HepG2 (cell line): Measurements from ENCODE around the gene COQ5. TPM values are rescaled to one million over a fixed set of nuclear protein-coding genes. Genes with fewer than 3 reads are reported as not detected.

ENCODE experiments used
- ATAC-seq: fragments of 200-7000 bp; cut with Tn5 transposase; 3 replicates; pipeline ENCODE4 v1.9.1; 2020; ENCODE audit warnings: mild to moderate bottlenecking, moderate library complexity
- BruUV-seq: library from RNA; stranded (reverse); fragments of 400-500 nt; replicated peaks from 2 replicates; lab custom pipeline; 2021; lab: Mats Ljungman, UMichigan
- CTCF ChIA-PET: fragments of 300-600 bp; formaldehyde crosslinking; extraction: SDS; loops from one replicate; lab custom pipeline; 2021; ENCODE audit warnings: low total read pairs, inconsistent platforms, low intra/inter-chr PET ratio; lab: Yijun Ruan, JAX
- POLR2A ChIA-PET: fragments of 350-600 bp; sonication (Branson Sonifier 250); formaldehyde crosslinking; loops from one replicate; lab custom pipeline; 2020; ENCODE audit warnings: antibody characterized with exemption, inconsistent platforms; lab: Yijun Ruan, JAX
- DNase-seq: peaks from one replicate; pipeline ENCODE4 v3.0.0-alpha.2; 2015; ENCODE audit warnings: low spot score
- FAIRE-seq: peaks from 3 replicates; lab custom pipeline; 2011; peaks lifted over from hg19 to GRCh38; lab: Jason Lieb, UNC
- H2AFZ ChIP-seq: one replicate; pipeline ENCODE4 v1.6.1; 2011; ENCODE audit warnings: low read length, inconsistent platforms
- H3K27ac ChIP-seq: fragments of 300-600 bp; 3 replicates; pipeline ENCODE4 v1.8.0; 2011; ENCODE audit warnings: mixed run types, mild to moderate bottlenecking, mixed read lengths, low read length, inconsistent platforms; ENCODE audit not compliant: insufficient read depth; ENCODE audit errors: extremely low read length
- H3K27me3 ChIP-seq, 2 experiments: fragments of 200-600 bp in 1 of 2; 2 replicates in 1 of 2; 3 replicates in 1 of 2; pipeline versions ENCODE4 v1.6.0 to v1.8.0; 2011; ENCODE audit warnings: low read length in 2 of 2, mild to moderate bottlenecking in 2 of 2, moderate library complexity in 2 of 2, inconsistent platforms in 1 of 2; ENCODE audit not compliant: insufficient read depth in 2 of 2, control insufficient read depth in 1 of 2
- H3K36me3 ChIP-seq, 2 experiments: fragments of 200-600 bp in 1 of 2; replicated peaks in 1 of 2; 2 replicates in 1 of 2; 3 replicates in 1 of 2; pipeline versions ENCODE4 v1.5.1 to v1.8.0; 2011; ENCODE audit warnings: low read length in 2 of 2, inconsistent platforms in 1 of 2; ENCODE audit not compliant: insufficient read depth in 2 of 2, control insufficient read depth in 1 of 2
- H3K4me1 ChIP-seq: 2 replicates; pipeline ENCODE4 v1.5.1; 2012; ENCODE audit warnings: low read length, inconsistent platforms; ENCODE audit not compliant: insufficient read depth
- H3K4me2 ChIP-seq: 2 replicates; pipeline ENCODE4 v1.6.0; 2011; ENCODE audit warnings: low read depth, low read length, inconsistent platforms
- H3K4me3 ChIP-seq, 3 experiments: fragments of 200-600 bp in 1 of 3; sonication (generic), shearing (Covaris generic) in 1 of 3; replicated peaks in 1 of 3; 2 replicates each; pipeline ENCODE4 v1.5.1; 2011 to 2016; ENCODE audit warnings: low read length in 3 of 3, inconsistent platforms in 2 of 3, low read depth in 2 of 3, mild to moderate bottlenecking in 2 of 3, control low read depth in 1 of 3, mixed read lengths in 1 of 3; ENCODE audit not compliant: insufficient read depth in 1 of 3
- H3K79me2 ChIP-seq: one replicate; pipeline ENCODE4 v1.6.1; 2011; ENCODE audit warnings: low read length, inconsistent platforms; ENCODE audit not compliant: insufficient read depth
- H3K9ac ChIP-seq: 2 replicates; pipeline ENCODE4 v1.6.0; 2011; ENCODE audit warnings: mild to moderate bottlenecking, low read depth, low read length, inconsistent platforms; ENCODE audit not compliant: insufficient read depth
- H3K9me3 ChIP-seq: 2 replicates; pipeline ENCODE4 v1.5.1; 2012; ENCODE audit warnings: mild to moderate bottlenecking, low read length
- H4K20me1 ChIP-seq: 2 replicates; pipeline ENCODE4 v1.6.0; 2011; ENCODE audit warnings: inconsistent platforms, mild to moderate bottlenecking, low read length, moderate library complexity; ENCODE audit not compliant: insufficient read depth
- ARID4A ChIP-seq: sonication (generic); formaldehyde crosslinking; IDR thresholded peaks from 2 replicates; pipeline ENCODE4 v1.5.0; 2020; ENCODE audit warnings: mild to moderate bottlenecking, missing genetic modification reagents, borderline replicate concordance
- ARNTL ChIP-seq: sonication (generic); formaldehyde crosslinking; IDR thresholded peaks from 2 replicates; pipeline ENCODE4 v1.4.0; 2020; ENCODE audit warnings: mild to moderate bottlenecking, missing genetic modification reagents
- BRCA1 ChIP-seq: sonication (generic); formaldehyde crosslinking; IDR thresholded peaks from 2 replicates; pipeline ENCODE4 v1.4.0; 2020; ENCODE audit warnings: missing genetic modification reagents
- IKZF5 ChIP-seq: IDR thresholded peaks from 2 replicates; pipeline ENCODE4 v1.6.1; 2018; ENCODE audit warnings: missing genetic modification reagents, mild to moderate bottlenecking, missing compliant biosample characterization
- ISX ChIP-seq: sonication (generic); formaldehyde crosslinking; conservative IDR thresholded peaks from 2 replicates; pipeline ENCODE4 v1.5.0; 2020; ENCODE audit warnings: missing genetic modification reagents
- KLF12 ChIP-seq: sonication (generic); formaldehyde crosslinking; IDR thresholded peaks from 2 replicates; pipeline ENCODE4 v1.4.0; 2020; ENCODE audit warnings: missing genetic modification reagents, borderline replicate concordance
- MAFK ChIP-seq, 2 experiments: IDR thresholded peaks in 1 of 2; conservative IDR thresholded peaks in 1 of 2; 2 replicates each; pipeline ENCODE4 v1.6.1; 2011; ENCODE audit warnings: improper control_type of control experiment in 2 of 2, low read length in 2 of 2
- MED8 ChIP-seq: sonication (generic); formaldehyde crosslinking; IDR thresholded peaks from 2 replicates; pipeline ENCODE4 v1.8.1; 2023; ENCODE audit warnings: mild to moderate bottlenecking, missing genetic modification reagents; ENCODE audit not compliant: insufficient replicate concordance
- MTA1 ChIP-seq: sonication (generic); formaldehyde crosslinking; IDR thresholded peaks from 2 replicates; pipeline ENCODE4 v1.4.0; 2020; ENCODE audit warnings: missing genetic modification reagents, mild to moderate bottlenecking, borderline replicate concordance
- MYNN ChIP-seq: sonication (generic); formaldehyde crosslinking; IDR thresholded peaks from 2 replicates; pipeline ENCODE4 v1.4.0; 2020; ENCODE audit warnings: mild to moderate bottlenecking, low read depth, missing genetic modification reagents
- PLRG1 ChIP-seq: fragments of 450-650 bp; conservative IDR thresholded peaks from 2 replicates; pipeline ENCODE4 v1.6.1; 2016
- POGZ ChIP-seq: sonication (generic); formaldehyde crosslinking; IDR thresholded peaks from 2 replicates; pipeline ENCODE4 v1.4.0; 2020; ENCODE audit warnings: mild to moderate bottlenecking, missing genetic modification reagents
- SAP130 ChIP-seq: IDR thresholded peaks from 2 replicates; pipeline ENCODE4 v1.6.1; 2016; ENCODE audit warnings: low read depth
- SIX1 ChIP-seq: sonication (generic); formaldehyde crosslinking; IDR thresholded peaks from 2 replicates; pipeline ENCODE4 v1.4.0; 2020; ENCODE audit warnings: missing genetic modification reagents, borderline replicate concordance
- TEF ChIP-seq: sonication (generic); formaldehyde crosslinking; IDR thresholded peaks from 2 replicates; pipeline ENCODE4 v1.5.0; 2020; ENCODE audit warnings: missing genetic modification reagents
- TGIF2 ChIP-seq: IDR thresholded peaks from 2 replicates; pipeline ENCODE4 v1.6.1; 2016; ENCODE audit warnings: control low read depth, missing compliant biosample characterization
- THAP11 ChIP-seq: IDR thresholded peaks from 2 replicates; pipeline ENCODE4 v1.6.1; 2016; ENCODE audit warnings: missing biosample characterization, missing genetic modification reagents
- ZFAT ChIP-seq: sonication (generic); formaldehyde crosslinking; conservative IDR thresholded peaks from 2 replicates; pipeline ENCODE4 v1.8.1; 2023; ENCODE audit warnings: missing genetic modification reagents, inconsistent platforms
- ZNF713 ChIP-seq: sonication (generic); formaldehyde crosslinking; IDR thresholded peaks from 2 replicates; pipeline ENCODE4 v1.4.0; 2020; ENCODE audit warnings: mild to moderate bottlenecking, missing genetic modification reagents
- ZNF724P ChIP-seq: sonication (generic); formaldehyde crosslinking; IDR thresholded peaks from 2 replicates; pipeline ENCODE4 v1.8.0; 2022; ENCODE audit warnings: missing genetic modification reagents, borderline replicate concordance
- WGBS: methylation state at CpG from one replicate; pipeline ENCODE4 v1.1.6; 2017; ENCODE audit warnings: low lambda C conversion rate; 5-methylcytosine and 5-hydroxymethylcytosine counted together
- in situ Hi-C: cut with HindIII; loops from 2 replicates; pipeline ENCODE4 v1.10.0; 2017; ENCODE audit warnings: low pct_unique_long_range_greater_than_20kb; ENCODE audit not compliant: extremely low pct_ligation_motif_present
- intact Hi-C: fragments of 100-400 bp; cut with micrococcal nuclease; formaldehyde crosslinking; loops from one replicate; pipeline ENCODE4 v1.10.0; 2022; ENCODE audit not compliant: unreplicated experiment
- polyA plus RNA-seq, 8 experiments: library from polyadenylated mRNA; depleted of rRNA in 3 of 8; stranded (reverse) in 7 of 8; unstranded in 1 of 8; fragments of >200 nt; fragmentation: Illumina TruSeq in 4 of 8; extraction: Trizol in 4 of 8; gene quantifications; 2 replicates each; pipeline versions ENCODE4 v1.2.1 to v1.2.3, GENCODE V29; 2011 to 2016; ENCODE audit warnings: low read depth in 4 of 8, missing spikeins in 1 of 8, mixed read lengths in 1 of 8; ENCODE audit not compliant: insufficient read depth in 1 of 8
- total RNA-seq, 5 experiments: library from RNA; depleted of rRNA; stranded (reverse); fragments of >200 nt; fragmentation: Illumina TruSeq; extraction: Trizol; gene quantifications; 2 replicates each; pipeline ENCODE4 v1.2.3, GENCODE V29; 2016; ENCODE audit warnings: low read depth in 1 of 5

Gene COQ5
- total and polyA plus RNA-seq, 2 of the 13 experiments (the other 11 are each of a cell fraction or from before 2014, with no cell fraction given): 36.4 to 41.5 TPM

GRCh38 chr12:120536064-120536791 lies 7.3 kb upstream of the COQ5 start:
- POLR2A ChIA-PET: interaction anchor here (1.0 to 3.0 kb wide), 4 partner anchors 7 to 45 kb away, joined by 4 to 14 read pairs (median 7); partner anchors contain the start of genes DYNLL1 and POP5
- H3K4me3 ChIP-seq: peak overlapping the region; percentile 72 to 95 (median 88)
- no TSS peak for BruUV-seq
- TF ChIP-seq ZNF724P (CRISPR knock-in tag) (no peak), KLF12 (CRISPR knock-in tag) (no peak), PLRG1 (no peak), TEF (CRISPR knock-in tag) (no peak), SIX1 (CRISPR knock-in tag) (no peak), SAP130 (CRISPR knock-in tag) (peak; percentile 79), MED8 (CRISPR knock-in tag) (no peak), MAFK (conservative IDR thresholded peaks at IDR 0.05 in 1 of 2, IDR thresholded peaks at IDR 0.05 in 1 of 2; ENCODE audit: low read length in 2 of 2) (no peak), BRCA1 (CRISPR knock-in tag) (no peak), THAP11 (CRISPR knock-in tag) (no peak), IKZF5 (no peak), MYNN (no peak), ZFAT (no peak), MTA1 (CRISPR knock-in tag) (no peak), ZNF713 (CRISPR knock-in tag) (no peak), ARNTL (no peak), TGIF2 (0 out of 2 replicates have a peak, but pooled peaks have one; percentile 42), ISX (CRISPR knock-in tag) (no peak), POGZ (no peak), ARID4A (peak; percentile 51; the same call in 1 of the 2 replicates)

More at GRCh38 chr12:120536064-120536791, 7.3 kb upstream of the COQ5 start:
- Histone ChIP-seq H3K9ac (peak overlapping the region; percentile 93; the same call in 1 of the 2 replicates), H3K9me3 (no peaks in the 10 kb centered on the region), H4K20me1 (peaks cover 56% of the 10 kb centered on the region), H3K27ac (peak overlapping the region; percentile 80), H3K4me2 (peak overlapping the region; percentile 87), H3K36me3 (peaks cover 2 to 11% of the 10 kb centered on the region in 2 experiments; a peak in 4 of 5 replicates), H3K79me2 (peaks cover 67% of the 10 kb centered on the region), H3K4me1 (peaks cover 49% of the 10 kb centered on the region), H2AFZ (no peak overlapping the region), H3K27me3 (no peaks in the 10 kb centered on the region)
- no peak for FAIRE-seq
- intact Hi-C loops: loop anchor here (5.0 kb wide), 1 partner anchor 39 kb away; the partner anchor contains the start of gene DYNLL1
- WGBS: 12% methylated on average over 13 of the region's 13 CpGs
- CTCF ChIA-PET: no interaction called here
- in situ Hi-C loops: no loop called here
- DNase-seq: peak; percentile 60
- peak; percentile 55 for ATAC-seq
